Activated T-cell treated with anti-CD3 and anti-CD28 coated beads for 4 hours (primary cell): ENCODE results near the gene PIK3R6.

ENCODE experiments used
- DNase-seq: peaks from one replicate; pipeline ENCODE4 v3.0.0-alpha.2; 2020

The PIK3R6 gene

GRCh38 chr17:8849311-8850041 lies 18.0 kb downstream of the PIK3R6 start:
- no peak for DNase-seq

GRCh38 chr17:8847891-8848290 lies 19.6 kb downstream of the PIK3R6 start:
- DNase-seq: no peak

- DNase-seq: no peak
Observed at GRCh38 chr17:8846768-8847211, 20.7 kb downstream of the PIK3R6 start.

GRCh38 chr17:8844229-8845218 lies 22.9 kb downstream of the PIK3R6 start:
- no peak for DNase-seq

GRCh38 chr17:8843344-8843743 lies 24.1 kb downstream of the PIK3R6 start:
- no peak for DNase-seq

GRCh38 chr17:8841844-8842243 lies 25.6 kb downstream of the PIK3R6 start:
- DNase-seq: no peak

GRCh38 chr17:8839410-8839935 lies 28.0 kb downstream of the PIK3R6 start:
- no peak for DNase-seq

GRCh38 chr17:8838551-8839095 lies 28.9 kb downstream of the PIK3R6 start:
- no peak for DNase-seq

- DNase-seq: no peak
Observed at GRCh38 chr17:8837563-8838075, 29.9 kb downstream of the PIK3R6 start.

GRCh38 chr17:8836821-8837562 lies 30.5 kb downstream of the PIK3R6 start:
- DNase-seq: no peak

GRCh38 chr17:8835631-8836364 lies 31.7 kb downstream of the PIK3R6 start:
- DNase-seq: no peak

GRCh38 chr17:8835106-8835505 lies 32.4 kb downstream of the PIK3R6 start:
- DNase-seq: no peak

- no peak for DNase-seq
Observed at GRCh38 chr17:8832711-8833352, 34.6 kb downstream of the PIK3R6 start.

- DNase-seq: no peak
Observed at GRCh38 chr17:8831234-8831849, 36.1 kb downstream of the PIK3R6 start.

- DNase-seq: no peak
Observed at GRCh38 chr17:8830141-8830540, 37.3 kb downstream of the PIK3R6 start.

- no peak for DNase-seq
Observed at GRCh38 chr17:8829036-8829941, 38.2 kb downstream of the PIK3R6 start.

GRCh38 chr17:8828517-8828875 lies 39.0 kb downstream of the PIK3R6 start:
- DNase-seq: no peak

- DNase-seq: no peak
Observed at GRCh38 chr17:8826808-8827435, 40.6 kb downstream of the PIK3R6 start.

GRCh38 chr17:8825802-8826201 lies 41.7 kb downstream of the PIK3R6 start:
- no peak for DNase-seq
